GM19438 (cell line): ENCODE measurements around the gene TSPEAR.

Source experiments
- ATAC-seq: cut with Tn5 transposase; IDR thresholded peaks from one replicate; pipeline ENCODE4 v1.9.1; 2021; ENCODE audit warnings: low read depth; ENCODE audit not compliant: unreplicated experiment

The TSPEAR gene

GRCh38 chr21:44537930-44538911, 173.2 kb downstream of the TSPEAR start:
- no peak for ATAC-seq

GRCh38 chr21:44535963-44536362, 175.4 kb downstream of the TSPEAR start:
- no peak for ATAC-seq

DNA sequence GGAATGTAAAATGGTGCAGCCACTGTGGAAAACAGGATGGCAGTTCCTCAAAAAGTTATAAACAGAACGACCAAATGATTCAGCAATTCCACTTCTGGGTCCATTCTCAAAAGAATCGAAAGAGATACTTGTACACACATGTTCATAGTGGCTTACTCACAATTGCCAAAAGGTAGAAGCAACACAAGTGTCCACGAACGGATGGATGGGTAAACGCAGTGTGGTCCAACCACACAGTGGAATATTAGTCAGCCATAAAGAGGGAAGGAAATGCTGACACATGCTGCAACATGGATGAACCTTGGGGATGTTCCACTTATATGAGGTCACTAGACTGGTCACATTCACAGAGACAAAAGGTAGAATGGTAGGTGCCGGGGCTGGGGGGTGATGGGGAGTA, 176.7 kb downstream of the TSPEAR start:
- no peak for ATAC-seq

- ATAC-seq, result no peak
Observed at GRCh38 chr21:44533891-44534627, 177.3 kb downstream of the TSPEAR start.

- ATAC-seq, result no peak
Observed at GRCh38 chr21:44533121-44533890, 178.1 kb downstream of the TSPEAR start.

DNA sequence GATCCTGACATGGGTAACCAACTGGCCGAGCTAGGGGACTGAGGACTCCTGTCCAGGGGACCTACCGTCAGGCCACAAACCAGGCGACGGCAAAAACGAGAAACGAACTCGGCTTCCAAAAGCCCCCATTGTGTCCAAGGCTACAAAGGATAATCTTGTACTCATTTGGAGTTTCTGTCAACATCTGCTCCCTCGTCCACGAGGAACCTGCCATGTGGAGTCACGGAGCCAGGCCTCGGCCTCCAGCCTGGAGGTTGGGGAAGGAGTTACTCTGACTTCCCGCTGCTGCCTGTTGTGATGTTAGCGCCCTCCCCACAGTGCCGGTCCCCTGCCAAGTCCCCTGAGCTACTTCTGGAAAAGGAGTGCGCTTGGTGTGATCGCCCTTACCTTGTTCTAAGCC, 178.7 kb downstream of the TSPEAR start:
- ATAC-seq, result no peak

DNA sequence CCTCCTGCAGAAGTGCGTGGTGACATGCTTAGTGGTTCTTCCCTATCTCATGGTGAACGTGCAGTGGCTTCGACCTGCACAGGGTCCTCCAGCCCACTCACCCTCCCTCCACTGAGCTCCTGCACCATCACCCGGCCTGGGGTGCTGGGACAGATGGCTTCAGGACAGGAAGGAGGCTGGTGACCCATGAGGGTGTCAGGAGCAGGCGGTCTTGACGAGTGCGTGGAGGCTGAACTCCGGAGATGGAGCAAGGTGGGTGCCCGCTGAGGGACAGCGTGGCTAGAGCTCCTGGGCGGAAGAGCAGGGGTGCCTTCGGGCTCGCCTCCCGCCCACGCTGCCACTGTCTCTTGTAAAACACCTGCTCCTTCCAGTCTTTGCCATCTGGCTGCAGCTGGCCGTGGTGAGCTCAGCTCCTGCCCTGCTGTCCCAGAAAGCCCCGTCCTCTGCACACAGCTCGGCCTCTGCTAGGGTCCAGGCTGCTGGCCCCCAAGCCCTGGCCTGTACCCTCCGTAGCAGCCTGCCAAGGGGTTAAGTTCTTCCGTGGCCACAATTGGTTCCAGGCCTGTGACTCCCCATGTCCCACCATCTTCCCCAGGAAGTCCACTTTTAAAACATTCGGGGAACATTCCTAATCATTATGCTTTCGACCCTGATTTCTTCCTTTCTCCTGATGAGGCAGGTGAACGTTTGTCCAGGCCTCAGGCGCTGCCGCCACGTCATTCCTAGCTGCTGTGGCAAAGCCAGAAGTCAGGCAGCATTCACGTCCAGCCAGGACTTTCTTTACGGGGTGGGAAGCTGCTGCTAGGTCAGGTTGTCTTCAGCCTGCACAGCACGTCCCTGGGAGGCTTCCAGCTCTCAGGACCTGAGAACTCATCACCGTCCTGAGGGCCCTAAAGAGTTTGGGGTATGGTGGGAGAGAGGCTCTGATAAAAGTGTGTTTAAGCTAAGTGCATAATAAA, 179.5 kb downstream of the TSPEAR start:
- no peak for ATAC-seq

GRCh38 chr21:44530903-44531605, 180.3 kb downstream of the TSPEAR start:
- ATAC-seq, result no peak

DNA sequence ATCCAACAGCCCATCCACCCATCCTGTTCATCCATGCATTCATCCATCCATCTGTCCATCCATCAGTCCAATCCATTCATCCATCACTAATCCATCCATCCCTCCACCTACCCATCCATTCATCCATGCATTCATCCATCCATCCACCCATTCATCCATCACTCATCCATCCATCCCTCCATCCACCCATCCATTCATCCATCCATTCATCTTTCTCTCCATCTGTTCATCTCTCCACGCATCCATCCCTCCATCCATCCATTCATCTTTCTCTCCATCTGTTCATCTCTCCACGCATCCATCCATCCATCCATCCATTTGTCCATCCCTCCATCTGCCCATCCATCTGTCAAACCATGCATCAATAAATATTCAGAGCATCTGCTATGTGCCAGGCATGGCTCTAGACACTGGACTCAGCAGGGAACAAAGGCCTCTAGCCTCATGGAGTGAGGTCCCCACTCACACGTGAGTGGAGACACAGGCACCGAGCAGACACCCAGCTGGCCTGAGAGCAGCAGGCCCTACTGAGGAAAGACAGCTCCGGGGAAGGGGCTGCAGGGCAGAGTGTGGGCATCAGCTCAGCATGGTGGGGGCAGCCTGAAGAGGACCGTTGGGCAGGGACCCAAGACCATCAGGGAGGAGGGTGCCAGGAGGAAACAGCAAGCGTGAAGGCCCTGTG, 181.0 kb downstream of the TSPEAR start:
- ATAC-seq, result no peak

GRCh38 chr21:44529503-44530125, 181.8 kb downstream of the TSPEAR start:
- ATAC-seq, result no peak

GRCh38 chr21:44529011-44529421, 182.4 kb downstream of the TSPEAR start:
- no peak for ATAC-seq

DNA sequence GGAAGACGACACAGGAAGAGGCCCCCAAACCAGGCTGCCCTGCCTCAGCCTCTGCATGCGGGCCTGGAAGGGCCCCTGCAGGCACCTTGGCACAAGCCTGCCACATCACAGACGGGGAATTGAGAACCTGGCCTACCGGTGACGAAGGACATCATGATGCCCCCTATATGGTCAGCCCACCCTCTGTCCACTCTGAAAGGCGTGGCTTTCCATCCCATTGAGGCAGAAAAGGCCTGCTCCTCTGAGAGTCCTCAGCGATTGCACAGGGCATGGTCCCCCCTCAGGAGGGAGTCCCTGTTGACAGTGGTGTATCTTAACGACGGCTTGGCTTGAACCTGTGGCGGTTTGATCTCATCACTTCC, 182.8 kb downstream of the TSPEAR start:
- ATAC-seq, result no peak

DNA sequence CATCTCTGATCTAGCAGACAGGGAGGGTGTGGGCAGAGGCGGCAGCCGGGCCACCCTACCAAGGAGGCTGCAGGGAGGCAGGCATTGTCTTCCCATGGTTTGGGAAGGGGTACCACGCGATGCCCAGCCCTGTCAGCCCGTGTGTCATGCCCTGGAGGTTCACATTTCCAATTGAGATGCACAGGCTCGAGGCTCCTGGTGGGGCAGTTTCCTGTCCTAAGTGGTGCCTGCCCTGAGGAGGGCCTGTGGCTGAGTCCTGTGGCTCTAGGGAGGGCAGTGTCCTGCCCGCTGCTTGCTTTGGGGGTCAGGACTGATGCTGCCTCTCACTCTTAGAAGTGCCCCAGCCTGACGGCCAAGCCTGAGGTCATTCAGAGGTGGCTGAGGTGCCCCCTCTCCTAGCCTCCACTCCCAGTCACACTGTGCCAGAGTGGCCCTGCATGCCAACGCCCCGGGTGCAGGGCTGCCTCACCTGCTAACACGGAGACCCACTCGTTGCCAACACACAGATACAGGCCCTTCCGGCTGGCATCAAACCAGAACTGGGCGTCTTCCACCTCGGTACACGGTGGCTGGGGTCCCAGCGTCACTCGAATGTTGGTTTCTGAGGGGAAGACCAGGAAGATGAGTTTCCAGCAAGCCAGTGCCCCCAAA, 183.3 kb downstream of the TSPEAR start:
- ATAC-seq, result no peak

GRCh38 chr21:44527156-44527982, 184.0 kb downstream of the TSPEAR start:
- no peak for ATAC-seq

- ATAC-seq, result no peak
Observed at GRCh38 chr21:44526096-44526997, 185.0 kb downstream of the TSPEAR start.
